ENCODE measurements around the gene SCARB1. TPM values are rescaled to one million over a fixed set of nuclear protein-coding genes. Genes with fewer than 3 reads are reported as not detected.
"Not testable (repeated sequence)": the region's sequence is repeated elsewhere in the genome, so short reads cannot be mapped to it uniquely, and the experiment has no call there.

Gene SCARB1
- total and polyA plus RNA-seq, 7 experiments from 2014 or later = 2.2 to 7.1 (median 4.0) TPM

DNA sequence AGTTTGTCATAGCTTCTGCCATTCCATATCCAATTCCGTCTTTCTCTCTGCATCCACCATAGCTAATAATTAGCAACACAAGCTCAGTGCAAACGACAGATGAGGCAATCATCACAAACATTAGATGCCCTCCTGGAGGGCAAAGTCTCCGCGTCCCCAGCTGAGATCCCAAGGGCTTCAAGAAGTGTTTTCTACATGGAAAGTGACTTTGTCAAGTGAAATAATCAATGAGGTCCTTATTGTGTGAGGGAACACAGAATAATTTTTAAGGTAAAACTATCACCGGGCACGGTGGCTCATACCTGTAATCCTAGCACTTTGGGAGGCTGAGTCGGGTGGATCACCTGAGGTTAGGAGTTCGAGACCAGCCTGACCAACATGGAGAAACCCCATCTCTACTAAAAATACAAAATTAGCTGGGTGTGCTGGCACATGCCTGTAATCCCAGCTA is 36.7 kb upstream of the SCARB1 start:
- CTCF ChIA-PET = interaction anchor here (0.6 to 1.2 kb wide), 3 partner anchors 16 to 100 kb away, joined by 3 to 5 read pairs (median 3); no protein-coding TSS in a partner anchor
- intact Hi-C loops (cut with micrococcal nuclease); H3K27ac ChIP-seq (ENCODE audit: low read depth, low read length); H3K4me3 ChIP-seq (ENCODE audit: low read length); H3K27me3 ChIP-seq (ENCODE audit: control insufficient read depth in 2 of 2, insufficient read depth in 2 of 2, low read length in 2 of 2); H3K9me3 Mint-ChIP-seq; H3K4me3 Mint-ChIP-seq; H3K27me3 Mint-ChIP-seq; H3K36me3 Mint-ChIP-seq; DNase-seq; ATAC-seq; H3K9me3 ChIP-seq (ENCODE audit: control insufficient read depth in 2 of 3, low read length in 3 of 3); H3K36me3 ChIP-seq (ENCODE audit: control insufficient read depth in 2 of 3, insufficient read depth in 3 of 3, low read length in 3 of 3); H3K4me1 ChIP-seq (ENCODE audit: control insufficient read depth in 2 of 2, insufficient read depth in 2 of 2, low read length in 2 of 2): not testable (repeated sequence)
- peak overlapping the region in 2 of 9 donors; percentile 8 to 74 for H3K27ac Mint-ChIP-seq
- H3K4me1 Mint-ChIP-seq = peaks cover 6 to 20% (median 13%) of the 10 kb centered on the region in 7 donors
- POLR2A ChIA-PET = interaction anchor here (0.7 to 1.5 kb wide), 4 partner anchors 9 to 38 kb away, joined by 3 to 4 read pairs (median 3); partner anchors contain the start of gene UBC

DNA sequence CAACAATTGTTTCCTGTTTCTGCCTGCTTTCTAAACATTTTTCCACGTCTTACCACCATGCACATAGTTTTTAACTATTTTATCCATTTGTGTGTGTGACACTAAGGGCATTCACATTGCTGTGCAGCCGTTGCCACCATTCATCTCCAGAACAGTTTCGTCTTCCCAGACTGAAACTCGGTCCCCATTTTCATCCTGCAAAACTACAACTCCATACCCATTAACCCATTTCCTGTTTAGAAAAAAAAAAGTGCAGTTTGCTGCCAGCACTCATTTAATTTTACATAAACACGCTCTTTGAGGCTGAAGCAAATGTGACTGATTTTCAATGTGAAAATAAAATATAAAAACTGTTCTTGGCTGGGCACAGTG is 35.2 kb upstream of the SCARB1 start:
- no peak for ATAC-seq
- no peaks in the 10 kb centered on the region for H3K9me3 ChIP-seq (ENCODE audit: control insufficient read depth in 2 of 3, low read length in 3 of 3)
- no peaks in the 10 kb centered on the region for H3K4me1 ChIP-seq (ENCODE audit: control insufficient read depth in 2 of 2, insufficient read depth in 2 of 2, low read length in 2 of 2)
- intact Hi-C loops (cut with micrococcal nuclease) = loop anchor here (1.0 to 2.0 kb wide), 4 partner anchors 7 to 863 kb away; partner anchors contain the start of gene SCARB1 (in 1 of the 2)
- ChIA-PET CTCF (no interaction called here), POLR2A (no interaction called here)
- Mint-ChIP-seq H3K4me1 (peaks cover 6 to 20% (median 13%) of the 10 kb centered on the region in 7 donors), H3K36me3 (peaks cover 0 to 3% (median 0%) of the 10 kb centered on the region in 5 donors), H3K4me3 (peak overlapping the region in 3 of 10 donors; percentile 23 to 68 (median 55)), H3K27me3 (peaks cover 0 to 2% (median 0%) of the 10 kb centered on the region in 5 donors), H3K9me3 (peaks cover 0 to 1% (median 0%) of the 10 kb centered on the region in 11 donors), H3K27ac (peak overlapping the region in 1 of 9 donors; percentile 68)
- DNase-seq = no peak
- no peaks in the 10 kb centered on the region for H3K27me3 ChIP-seq (ENCODE audit: control insufficient read depth in 2 of 2, insufficient read depth in 2 of 2, low read length in 2 of 2)
- no peaks in the 10 kb centered on the region for H3K36me3 ChIP-seq (ENCODE audit: control insufficient read depth in 2 of 3, insufficient read depth in 3 of 3, low read length in 3 of 3)
- no peak overlapping the region for H3K27ac ChIP-seq (ENCODE audit: low read depth, low read length)
- H3K4me3 ChIP-seq (ENCODE audit: low read length) = no peak overlapping the region

DNA sequence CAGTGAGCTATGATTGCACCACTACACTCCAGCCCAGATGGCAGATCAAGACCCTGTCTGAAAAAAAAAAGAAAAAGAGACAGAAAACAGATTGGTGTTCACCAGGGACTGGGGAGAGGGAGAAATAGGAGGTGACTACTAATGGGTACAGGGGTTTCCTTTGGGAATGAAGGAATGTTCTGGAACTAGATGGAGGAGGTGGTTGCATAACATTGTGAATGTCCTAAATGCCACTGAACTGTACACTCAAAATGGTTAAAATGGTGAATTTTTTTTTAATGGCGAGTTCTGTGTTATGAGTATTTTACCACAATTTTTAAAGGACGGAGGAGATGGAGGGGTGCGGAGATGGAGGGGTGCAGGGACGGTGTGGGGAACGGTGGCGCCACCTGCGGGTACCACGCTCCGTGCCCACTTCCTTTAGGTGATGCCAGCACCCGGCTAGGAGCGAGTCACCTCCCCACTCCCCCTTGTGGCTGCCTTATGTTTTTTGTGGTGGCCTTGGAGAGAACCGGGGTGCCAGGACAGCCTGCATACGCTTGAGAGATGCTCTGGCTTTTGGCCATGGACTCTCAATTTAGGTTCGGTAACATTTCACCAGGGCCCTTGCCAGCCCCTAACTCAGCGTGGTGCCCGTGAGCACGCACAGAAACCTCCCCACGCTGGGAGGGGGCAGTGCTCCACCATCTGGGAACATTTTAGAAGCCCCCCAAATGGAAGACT is 34.7 kb upstream of the SCARB1 start:
- ChIA-PET CTCF (no interaction called here), POLR2A (interaction anchor here (1.0 kb wide), 1 partner anchor 16 kb away, joined by 3 read pairs; the partner anchor contains the start of gene UBC)
- H3K27ac ChIP-seq (ENCODE audit: low read depth, low read length) = no peak overlapping the region
- intact Hi-C loops (cut with micrococcal nuclease) = loop anchor here (1.0 to 2.0 kb wide), 4 partner anchors 8 to 862 kb away; partner anchors contain the start of gene SCARB1 (in 1 of the 2)
- no peaks in the 10 kb centered on the region for H3K9me3 ChIP-seq (ENCODE audit: control insufficient read depth in 2 of 3, low read length in 3 of 3)
- no peaks in the 10 kb centered on the region for H3K36me3 ChIP-seq (ENCODE audit: control insufficient read depth in 2 of 3, insufficient read depth in 3 of 3, low read length in 3 of 3)
- H3K27ac Mint-ChIP-seq = peak overlapping the region in 3 of 9 donors; percentile 36 to 68 (median 38)
- H3K4me3 ChIP-seq (ENCODE audit: low read length) = no peak overlapping the region
- peak; percentile 98 for ATAC-seq
- H3K27me3 Mint-ChIP-seq = peaks cover 0 to 2% (median 0%) of the 10 kb centered on the region in 5 donors
- peak in 8 of 9 donors; percentile 53 to 81 (median 72) for DNase-seq
- H3K4me1 ChIP-seq (ENCODE audit: control insufficient read depth in 2 of 2, insufficient read depth in 2 of 2, low read length in 2 of 2) = no peaks in the 10 kb centered on the region
- no peaks in the 10 kb centered on the region for H3K27me3 ChIP-seq (ENCODE audit: control insufficient read depth in 2 of 2, insufficient read depth in 2 of 2, low read length in 2 of 2)
- H3K9me3 Mint-ChIP-seq = peaks cover 0 to 1% (median 0%) of the 10 kb centered on the region in 11 donors
- peaks cover 0 to 3% (median 0%) of the 10 kb centered on the region in 5 donors for H3K36me3 Mint-ChIP-seq
- H3K4me3 Mint-ChIP-seq = peak overlapping the region in 8 of 10 donors; percentile 23 to 70 (median 48)
- peaks cover 6 to 20% (median 13%) of the 10 kb centered on the region in 7 donors for H3K4me1 Mint-ChIP-seq

- Mint-ChIP-seq H3K4me1 (peaks cover 6 to 18% (median 13%) of the 10 kb centered on the region in 7 donors), H3K4me3 (no peak overlapping the region), H3K9me3 (peaks cover 0 to 1% (median 0%) of the 10 kb centered on the region in 11 donors), H3K27ac (no peak overlapping the region), H3K36me3 (peaks cover 0 to 3% (median 0%) of the 10 kb centered on the region in 5 donors), H3K27me3 (peaks cover 0 to 2% (median 0%) of the 10 kb centered on the region in 5 donors)
- intact Hi-C loops (cut with micrococcal nuclease) = no loop called here
- Histone ChIP-seq H3K4me1 (ENCODE audit: control insufficient read depth in 2 of 2, insufficient read depth in 2 of 2, low read length in 2 of 2) (no peaks in the 10 kb centered on the region), H3K27ac (ENCODE audit: low read depth, low read length) (no peak overlapping the region), H3K4me3 (ENCODE audit: low read length) (no peak overlapping the region), H3K27me3 (ENCODE audit: control insufficient read depth in 2 of 2, insufficient read depth in 2 of 2, low read length in 2 of 2) (no peaks in the 10 kb centered on the region), H3K9me3 (ENCODE audit: control insufficient read depth in 2 of 3, low read length in 3 of 3) (no peaks in the 10 kb centered on the region), H3K36me3 (ENCODE audit: control insufficient read depth in 2 of 3, insufficient read depth in 3 of 3, low read length in 3 of 3) (no peaks in the 10 kb centered on the region)
- ChIA-PET CTCF (interaction anchor here (0.8 to 1.1 kb wide), 2 partner anchors 23 to 43 kb away, joined by 3 read pairs; no protein-coding TSS in a partner anchor), POLR2A (no interaction called here)
- ATAC-seq = no peak
- DNase-seq = no peak
Observed at GRCh38 chr12:124896461-124896860, 32.8 kb upstream of the SCARB1 start.

DNA sequence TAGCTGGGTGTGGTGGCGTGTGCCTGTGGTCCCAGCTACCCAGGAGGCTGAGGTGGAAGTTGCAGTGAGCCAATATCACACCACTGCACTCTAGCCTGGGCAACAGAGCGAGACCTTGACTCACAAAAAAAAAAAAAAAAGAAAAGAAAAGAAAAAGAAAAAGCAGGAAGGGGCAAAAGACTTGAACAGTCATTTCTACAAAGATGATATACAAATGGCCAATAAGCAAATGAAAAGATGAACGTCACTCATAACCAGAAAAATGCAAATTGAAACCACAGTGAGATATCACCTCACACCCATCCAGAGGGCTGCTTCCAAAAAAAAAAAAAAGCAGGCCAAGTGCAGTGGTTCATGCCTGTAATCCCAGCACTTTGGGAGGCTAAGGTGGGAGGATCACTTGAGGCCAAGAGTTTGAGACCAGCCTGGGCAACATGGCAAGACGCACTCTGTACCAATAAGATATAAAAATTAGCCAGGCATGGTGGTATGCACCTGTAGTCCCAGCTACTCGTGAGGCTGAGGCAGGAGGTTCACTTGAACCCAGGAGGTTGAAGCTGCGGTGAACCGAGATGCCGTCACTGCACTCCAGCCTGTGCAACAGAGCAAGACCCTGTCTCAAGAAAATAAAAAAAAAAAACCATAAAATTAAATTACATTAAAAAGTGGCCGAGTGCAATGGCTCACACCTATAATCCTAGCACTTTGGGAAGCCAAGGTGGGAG is 30.3 kb upstream of the SCARB1 start:
- no peaks in the 10 kb centered on the region for H3K9me3 ChIP-seq (ENCODE audit: control insufficient read depth in 2 of 3, low read length in 3 of 3)
- ChIA-PET CTCF (interaction anchor here (0.6 kb wide), 1 partner anchor 60 kb away, joined by 5 read pairs; no protein-coding TSS in a partner anchor), POLR2A (no interaction called here)
- H3K27me3 Mint-ChIP-seq = no peaks in the 10 kb centered on the region
- no peak for ATAC-seq
- no peaks in the 10 kb centered on the region for H3K27me3 ChIP-seq (ENCODE audit: control insufficient read depth in 2 of 2, insufficient read depth in 2 of 2, low read length in 2 of 2)
- H3K4me1 Mint-ChIP-seq = peaks cover 3 to 16% (median 11%) of the 10 kb centered on the region in 7 donors
- no peak overlapping the region for H3K4me3 ChIP-seq (ENCODE audit: low read length)
- no peaks in the 10 kb centered on the region for H3K36me3 ChIP-seq (ENCODE audit: control insufficient read depth in 2 of 3, insufficient read depth in 3 of 3, low read length in 3 of 3)
- peaks cover 0 to 3% (median 0%) of the 10 kb centered on the region in 5 donors for H3K36me3 Mint-ChIP-seq
- H3K27ac Mint-ChIP-seq = no peak overlapping the region
- DNase-seq = no peak
- no peaks in the 10 kb centered on the region for H3K4me1 ChIP-seq (ENCODE audit: control insufficient read depth in 2 of 2, insufficient read depth in 2 of 2, low read length in 2 of 2)
- H3K27ac ChIP-seq (ENCODE audit: low read depth, low read length) = no peak overlapping the region
- peaks cover 0 to 1% (median 0%) of the 10 kb centered on the region in 11 donors for H3K9me3 Mint-ChIP-seq
- intact Hi-C loops (cut with micrococcal nuclease) = no loop called here
- H3K4me3 Mint-ChIP-seq = no peak overlapping the region

DNA sequence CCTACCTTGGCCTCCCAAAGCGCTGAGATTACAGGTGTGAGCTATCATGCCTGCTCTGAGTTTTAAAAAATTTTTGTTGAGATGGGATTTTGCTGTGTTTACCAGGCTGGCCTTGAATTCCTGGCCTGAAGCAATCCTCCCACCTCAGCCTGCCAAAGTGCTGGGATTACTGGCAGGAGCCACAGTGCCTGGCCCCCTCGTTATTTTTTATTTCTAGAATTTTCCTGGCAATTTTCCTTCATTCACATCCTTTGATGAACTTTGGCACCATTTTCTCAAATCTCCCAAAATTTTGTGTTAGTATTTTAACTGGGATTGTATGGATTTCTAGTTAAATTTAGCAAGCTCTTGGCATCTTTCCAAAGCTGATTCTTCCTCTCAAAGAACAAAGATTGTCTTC is 24.6 kb upstream of the SCARB1 start:
- DNase-seq (no peak), ATAC-seq (no peak)
- Histone ChIP-seq H3K9me3 (ENCODE audit: control insufficient read depth in 2 of 3, low read length in 3 of 3) (no peaks in the 10 kb centered on the region), H3K36me3 (ENCODE audit: control insufficient read depth in 2 of 3, insufficient read depth in 3 of 3, low read length in 3 of 3) (no peaks in the 10 kb centered on the region), H3K4me3 (ENCODE audit: low read length) (no peak overlapping the region), H3K4me1 (ENCODE audit: control insufficient read depth in 2 of 2, insufficient read depth in 2 of 2, low read length in 2 of 2) (no peaks in the 10 kb centered on the region), H3K27me3 (ENCODE audit: control insufficient read depth in 2 of 2, insufficient read depth in 2 of 2, low read length in 2 of 2) (no peaks in the 10 kb centered on the region), H3K27ac (ENCODE audit: low read depth, low read length) (no peak overlapping the region)
- Mint-ChIP-seq H3K4me3 (no peak overlapping the region), H3K27me3 (no peaks in the 10 kb centered on the region), H3K36me3 (no peaks in the 10 kb centered on the region), H3K27ac (no peak overlapping the region), H3K9me3 (no peaks in the 10 kb centered on the region), H3K4me1 (peaks cover 0 to 13% (median 0%) of the 10 kb centered on the region in 7 donors)
- ChIA-PET POLR2A (no interaction called here), CTCF (no interaction called here)
- intact Hi-C loops (cut with micrococcal nuclease) = no loop called here
